K562 (cell line): ENCODE results near the gene RABGAP1L. TPM values are rescaled to one million over a fixed set of nuclear protein-coding genes. Genes with fewer than 3 reads are reported as not detected.

ENCODE experiments used
- EHMT2 ChIP-seq: fragments of 450-650 bp; IDR thresholded peaks from 2 replicates; pipeline ENCODE4 v1.6.1; 2018; ENCODE audit warnings: antibody characterized with exemption
- FOXM1 ChIP-seq, 2 experiments: fragments of 450-650 bp in 1 of 2; sonication (generic) in 1 of 2; formaldehyde crosslinking in 1 of 2; IDR thresholded peaks; 2 replicates each; pipeline versions ENCODE4 v1.6.1 to v1.9.0; 2017 to 2022; ENCODE audit warnings: low read depth in 2 of 2, mild to moderate bottlenecking in 2 of 2, missing genetic modification reagents in 1 of 2, moderate library complexity in 1 of 2
- KAT7 ChIP-seq: sonication (generic); formaldehyde crosslinking; IDR thresholded peaks from 2 replicates; pipeline ENCODE4 v1.8.0; 2022; ENCODE audit warnings: missing genetic modification reagents, mild to moderate bottlenecking, borderline replicate concordance
- MAZ ChIP-seq, 2 experiments: fragments of 450-650 bp in 1 of 2; sonication (generic) in 1 of 2; formaldehyde crosslinking; IDR thresholded peaks in 1 of 2; conservative IDR thresholded peaks in 1 of 2; 2 replicates each; pipeline versions ENCODE4 v1.4.0 to v1.5.0; 2020; ENCODE audit warnings: mild to moderate bottlenecking in 1 of 2, missing genetic modification reagents in 1 of 2
- PHF20 ChIP-seq: fragments of 450-650 bp; IDR thresholded peaks from 2 replicates; pipeline ENCODE4 v1.6.1; 2018; ENCODE audit not compliant: partially characterized antibody
- PHF8 ChIP-seq: fragments of 200-600 bp; sonication (generic); IDR thresholded peaks from 2 replicates; pipeline ENCODE4 v1.6.1; 2012; ENCODE audit warnings: mixed run types, mild to moderate bottlenecking, inconsistent platforms, low read length, moderate library complexity, borderline replicate concordance
- RHOXF2B ChIP-seq: fragments of 250-450 bp; sonication (Bioruptor Pico); conservative IDR thresholded peaks from 2 replicates; pipeline ENCODE4 v1.5.1; 2021
- SIN3A ChIP-seq, 2 experiments: fragments of 150-350 bp in 1 of 2; IDR thresholded peaks; 2 replicates each; pipeline ENCODE4 v1.6.1; 2011 to 2016; ENCODE audit warnings: borderline replicate concordance in 2 of 2, low read depth in 2 of 2, low read length in 2 of 2, mild to moderate bottlenecking in 2 of 2, moderate library complexity in 2 of 2; ENCODE audit not compliant: control insufficient read depth in 1 of 2
- SMARCA4 ChIP-seq: fragments of 450-650 bp; IDR thresholded peaks from 2 replicates; pipeline ENCODE4 v1.6.1; 2016
- TAF1 ChIP-seq: IDR thresholded peaks from 2 replicates; pipeline ENCODE4 v1.6.1; 2011; ENCODE audit warnings: mild to moderate bottlenecking, low read length, moderate library complexity; ENCODE audit not compliant: insufficient read depth, control insufficient read depth, severe bottlenecking; ENCODE audit errors: extremely low read depth
- ZC3H4 ChIP-seq: sonication (generic); formaldehyde crosslinking; IDR thresholded peaks from 2 replicates; pipeline ENCODE4 v1.9.0; 2021; ENCODE audit warnings: missing genetic modification reagents, borderline replicate concordance
- ZSCAN32 ChIP-seq: fragments of 450-650 bp; formaldehyde crosslinking; IDR thresholded peaks from 2 replicates; pipeline ENCODE4 v1.4.0; 2020; ENCODE audit warnings: mild to moderate bottlenecking, moderate library complexity
- polyA plus RNA-seq, 8 experiments: library from polyadenylated mRNA; depleted of rRNA in 4 of 8; stranded (reverse) in 5 of 8; unstranded in 3 of 8; fragments of >200 nt; fragmentation: Nextera tagmentation in 2 of 8; fragmentation: Illumina TruSeq in 1 of 8; extraction: Ambion mirVana in 2 of 8; extraction: Trizol in 1 of 8; gene quantifications; 2 replicates each; pipeline versions ENCODE4 v1.2.1 to v1.2.3, GENCODE V29; 2011 to 2014; ENCODE audit warnings: inconsistent platforms in 1 of 8, missing spikeins in 1 of 8
- total RNA-seq, 7 experiments: library from RNA; depleted of rRNA in 6 of 7; stranded (reverse); fragments of >200 nt in 6 of 7; fragmentation: Illumina TruSeq in 2 of 7; extraction: Trizol in 2 of 7; gene quantifications; 2 replicates each; pipeline versions ENCODE4 v1.2.1 to v1.2.3, GENCODE V29; 2011 to 2021; ENCODE audit warnings: low replicate concordance in 1 of 7
- TF ChIP-seq, protein P1 (sequence below): sonication (generic); formaldehyde crosslinking; IDR thresholded peaks from 2 replicates; pipeline ENCODE4 v1.8.1; 2023; ENCODE audit warnings: missing genetic modification reagents, mild to moderate bottlenecking, borderline replicate concordance
- TF ChIP-seq, protein P2 (sequence below): sonication (generic); formaldehyde crosslinking; IDR thresholded peaks from 2 replicates; pipeline ENCODE4 v1.8.0; 2022; ENCODE audit warnings: mild to moderate bottlenecking, low read depth, missing genetic modification reagents
- TF ChIP-seq, protein P3 (sequence below): sonication (generic); formaldehyde crosslinking; IDR thresholded peaks from 2 replicates; pipeline ENCODE4 v1.5.0; 2020; ENCODE audit warnings: missing genetic modification reagents
- TF ChIP-seq, protein P4 (sequence below): sonication (generic); formaldehyde crosslinking; IDR thresholded peaks from 2 replicates; pipeline ENCODE4 v1.8.1; 2023; ENCODE audit warnings: mild to moderate bottlenecking, missing genetic modification reagents

The RABGAP1L gene
- total and polyA plus RNA-seq, 9 of the 15 experiments (the other 6 are each of a cell fraction or from before 2014, with no cell fraction given): 16.5 to 44.9 (median 26.7) TPM

DNA sequence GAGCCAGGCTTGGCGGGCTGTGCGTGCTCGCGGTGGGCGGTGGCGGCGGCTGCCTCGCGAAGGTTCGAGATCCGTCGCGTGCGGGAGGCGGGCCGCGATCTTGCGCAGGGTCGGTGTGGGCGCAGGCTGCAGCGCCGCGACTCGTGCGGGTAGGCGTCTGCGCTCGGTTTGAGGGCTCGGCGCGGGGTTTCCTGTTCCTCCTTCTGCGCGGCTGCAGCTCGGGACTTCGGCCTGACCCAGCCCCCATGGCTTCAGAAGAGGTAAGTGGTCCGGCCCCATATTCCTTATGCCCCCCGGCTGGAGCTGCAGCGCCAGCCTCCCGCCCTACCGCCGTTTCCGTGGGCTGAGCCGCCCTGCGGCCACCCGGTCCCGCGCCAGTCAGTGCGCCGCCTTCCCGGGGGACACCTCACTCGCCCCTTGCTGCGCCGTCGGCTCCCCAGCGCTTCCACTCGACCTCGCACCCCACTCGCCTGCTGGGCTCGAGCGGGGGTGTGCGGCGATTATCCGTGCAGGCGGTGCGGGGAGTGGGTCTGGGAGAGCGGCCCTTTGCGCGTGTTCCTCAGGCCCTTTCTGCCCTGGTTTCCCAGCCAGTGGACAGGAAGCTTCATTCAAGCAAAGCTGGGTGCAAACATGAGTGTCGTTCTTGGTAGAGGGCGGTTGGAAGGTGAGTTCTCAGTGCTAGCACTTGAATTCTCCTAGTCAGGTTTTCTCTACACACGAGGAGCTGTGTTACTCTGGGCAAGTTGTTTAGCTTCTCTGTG, 840.8 kb downstream of the RABGAP1L start, which contains the start of gene CACYBP (continued):
- TF ChIP-seq, protein P1, sequence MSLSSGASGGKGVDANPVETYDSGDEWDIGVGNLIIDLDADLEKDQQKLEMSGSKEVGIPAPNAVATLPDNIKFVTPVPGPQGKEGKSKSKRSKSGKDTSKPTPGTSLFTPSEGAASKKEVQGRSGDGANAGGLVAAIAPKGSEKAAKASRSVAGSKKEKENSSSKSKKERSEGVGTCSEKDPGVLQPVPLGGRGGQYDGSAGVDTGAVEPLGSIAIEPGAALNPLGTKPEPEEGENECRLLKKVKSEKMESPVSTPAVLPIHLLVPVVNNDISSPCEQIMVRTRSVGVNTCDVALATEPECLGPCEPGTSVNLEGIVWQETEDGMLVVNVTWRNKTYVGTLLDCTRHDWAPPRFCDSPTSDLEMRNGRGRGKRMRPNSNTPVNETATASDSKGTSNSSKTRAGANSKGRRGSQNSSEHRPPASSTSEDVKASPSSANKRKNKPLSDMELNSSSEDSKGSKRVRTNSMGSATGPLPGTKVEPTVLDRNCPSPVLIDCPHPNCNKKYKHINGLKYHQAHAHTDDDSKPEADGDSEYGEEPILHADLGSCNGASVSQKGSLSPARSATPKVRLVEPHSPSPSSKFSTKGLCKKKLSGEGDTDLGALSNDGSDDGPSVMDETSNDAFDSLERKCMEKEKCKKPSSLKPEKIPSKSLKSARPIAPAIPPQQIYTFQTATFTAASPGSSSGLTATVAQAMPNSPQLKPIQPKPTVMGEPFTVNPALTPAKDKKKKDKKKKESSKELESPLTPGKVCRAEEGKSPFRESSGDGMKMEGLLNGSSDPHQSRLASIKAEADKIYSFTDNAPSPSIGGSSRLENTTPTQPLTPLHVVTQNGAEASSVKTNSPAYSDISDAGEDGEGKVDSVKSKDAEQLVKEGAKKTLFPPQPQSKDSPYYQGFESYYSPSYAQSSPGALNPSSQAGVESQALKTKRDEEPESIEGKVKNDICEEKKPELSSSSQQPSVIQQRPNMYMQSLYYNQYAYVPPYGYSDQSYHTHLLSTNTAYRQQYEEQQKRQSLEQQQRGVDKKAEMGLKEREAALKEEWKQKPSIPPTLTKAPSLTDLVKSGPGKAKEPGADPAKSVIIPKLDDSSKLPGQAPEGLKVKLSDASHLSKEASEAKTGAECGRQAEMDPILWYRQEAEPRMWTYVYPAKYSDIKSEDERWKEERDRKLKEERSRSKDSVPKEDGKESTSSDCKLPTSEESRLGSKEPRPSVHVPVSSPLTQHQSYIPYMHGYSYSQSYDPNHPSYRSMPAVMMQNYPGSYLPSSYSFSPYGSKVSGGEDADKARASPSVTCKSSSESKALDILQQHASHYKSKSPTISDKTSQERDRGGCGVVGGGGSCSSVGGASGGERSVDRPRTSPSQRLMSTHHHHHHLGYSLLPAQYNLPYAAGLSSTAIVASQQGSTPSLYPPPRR (CRISPR knock-in tag): no peak
- TF ChIP-seq PHF20 (peak; percentile 56), SIN3A (IDR thresholded peaks at IDR 0.05; ENCODE audit: borderline replicate concordance in 2 of 2, control insufficient read depth in 1 of 2, low read depth in 2 of 2, low read length in 2 of 2) (peak; percentile 20 to 90; a peak in 2 of 4 replicates), ZSCAN32 (CRISPR knock-in tag) (0 out of 2 replicates have a peak, but pooled peaks have one; percentile 8), RHOXF2B (CRISPR knock-in tag) (no peak), ZC3H4 (CRISPR knock-in tag) (peak; percentile 97; the same call in 1 of the 2 replicates), KAT7 (CRISPR knock-in tag) (peak; percentile 92), EHMT2 (no peak), TAF1 (peak; percentile 66), MAZ (CRISPR knock-in tag; conservative IDR thresholded peaks at IDR 0.05 in 1 of 2, IDR thresholded peaks at IDR 0.05 in 1 of 2) (peak; percentile 48 to 65; a peak in 2 of 4 replicates), PHF8 (peak; percentile 61; the same call in 1 of the 2 replicates), FOXM1 (IDR thresholded peaks at IDR 0.05; ENCODE audit: low read depth) (no peak), FOXM1 (CRISPR knock-in tag; IDR thresholded peaks at IDR 0.05; ENCODE audit: low read depth) (0 out of 2 replicates have a peak, but pooled peaks have one; percentile 10), SMARCA4 (peak; percentile 21; the same call in 1 of the 2 replicates)
- TF ChIP-seq, protein P2, sequence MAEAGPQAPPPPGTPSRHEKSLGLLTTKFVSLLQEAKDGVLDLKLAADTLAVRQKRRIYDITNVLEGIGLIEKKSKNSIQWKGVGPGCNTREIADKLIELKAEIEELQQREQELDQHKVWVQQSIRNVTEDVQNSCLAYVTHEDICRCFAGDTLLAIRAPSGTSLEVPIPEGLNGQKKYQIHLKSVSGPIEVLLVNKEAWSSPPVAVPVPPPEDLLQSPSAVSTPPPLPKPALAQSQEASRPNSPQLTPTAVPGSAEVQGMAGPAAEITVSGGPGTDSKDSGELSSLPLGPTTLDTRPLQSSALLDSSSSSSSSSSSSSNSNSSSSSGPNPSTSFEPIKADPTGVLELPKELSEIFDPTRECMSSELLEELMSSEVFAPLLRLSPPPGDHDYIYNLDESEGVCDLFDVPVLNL (CRISPR knock-in tag): 0 out of 2 replicates have a peak, but pooled peaks have one; percentile 10
- TF ChIP-seq, protein P3, sequence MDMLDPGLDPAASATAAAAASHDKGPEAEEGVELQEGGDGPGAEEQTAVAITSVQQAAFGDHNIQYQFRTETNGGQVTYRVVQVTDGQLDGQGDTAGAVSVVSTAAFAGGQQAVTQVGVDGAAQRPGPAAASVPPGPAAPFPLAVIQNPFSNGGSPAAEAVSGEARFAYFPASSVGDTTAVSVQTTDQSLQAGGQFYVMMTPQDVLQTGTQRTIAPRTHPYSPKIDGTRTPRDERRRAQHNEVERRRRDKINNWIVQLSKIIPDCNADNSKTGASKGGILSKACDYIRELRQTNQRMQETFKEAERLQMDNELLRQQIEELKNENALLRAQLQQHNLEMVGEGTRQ: no peak
- TF ChIP-seq, protein P4, sequence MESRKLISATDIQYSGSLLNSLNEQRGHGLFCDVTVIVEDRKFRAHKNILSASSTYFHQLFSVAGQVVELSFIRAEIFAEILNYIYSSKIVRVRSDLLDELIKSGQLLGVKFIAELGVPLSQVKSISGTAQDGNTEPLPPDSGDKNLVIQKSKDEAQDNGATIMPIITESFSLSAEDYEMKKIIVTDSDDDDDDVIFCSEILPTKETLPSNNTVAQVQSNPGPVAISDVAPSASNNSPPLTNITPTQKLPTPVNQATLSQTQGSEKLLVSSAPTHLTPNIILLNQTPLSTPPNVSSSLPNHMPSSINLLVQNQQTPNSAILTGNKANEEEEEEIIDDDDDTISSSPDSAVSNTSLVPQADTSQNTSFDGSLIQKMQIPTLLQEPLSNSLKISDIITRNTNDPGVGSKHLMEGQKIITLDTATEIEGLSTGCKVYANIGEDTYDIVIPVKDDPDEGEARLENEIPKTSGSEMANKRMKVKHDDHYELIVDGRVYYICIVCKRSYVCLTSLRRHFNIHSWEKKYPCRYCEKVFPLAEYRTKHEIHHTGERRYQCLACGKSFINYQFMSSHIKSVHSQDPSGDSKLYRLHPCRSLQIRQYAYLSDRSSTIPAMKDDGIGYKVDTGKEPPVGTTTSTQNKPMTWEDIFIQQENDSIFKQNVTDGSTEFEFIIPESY (CRISPR knock-in tag): peak; percentile 41; the same call in 1 of the 2 replicates
